ENCODE results near the gene FOXC1. TPM values are rescaled to one million over a fixed set of nuclear protein-coding genes. Genes with fewer than 3 reads are reported as not detected.
A peak's percentile ranks its signal among the peaks of the same experiment; 100 is the strongest.

FOXC1 gene
- total and polyA plus RNA-seq, 2 experiments from 2014 or later = 0.10 to 0.13 TPM

GRCh38 chr6:1612299-1612973 lies 2.7 kb downstream of the FOXC1 start:
- Histone ChIP-seq H3K4me3 (peak overlapping the region; percentile 46), H3K27me3 (ENCODE audit: insufficient read depth) (peaks cover 97% of the 10 kb centered on the region), H3K9me2 (ENCODE audit: insufficient read depth) (no peaks in the 10 kb centered on the region), H3K4me1 (ENCODE audit: insufficient read depth) (peaks cover 39% of the 10 kb centered on the region), H3K4me2 (no peak overlapping the region; the same call in 1 of the 2 replicates), H4K20me1 (replicated peaks; ENCODE audit: insufficient read depth) (peaks cover 23% of the 10 kb centered on the region), H3K36me3 (ENCODE audit: insufficient read depth) (no peaks in the 10 kb centered on the region), H3K79me2 (replicated peaks; ENCODE audit: insufficient read depth) (no peaks in the 10 kb centered on the region), H2AFZ (no peak overlapping the region), H3F3A (replicated peaks; ENCODE audit: low read depth) (peaks cover 24% of the 10 kb centered on the region; the same call in 1 of the 2 replicates), H3K27ac (ENCODE audit: low read depth) (no peak overlapping the region)
- Mint-ChIP-seq H3K27ac (no peak overlapping the region), H3K4me1 (peaks cover 31% of the 10 kb centered on the region), H3K27me3 (ENCODE audit: insufficient read depth, low read depth, poor library complexity) (peaks cover 81% of the 10 kb centered on the region), H3K9me3 (peaks cover 9% of the 10 kb centered on the region), H3K36me3 (ENCODE audit: low read depth) (no peaks in the 10 kb centered on the region; the same call in 2 of the 3 replicates), H3K4me3 (peak overlapping the region; percentile 66)
- DNase-seq (ENCODE audit: low spot score) (no peak), ATAC-seq (no peak)
- TF ChIP-seq NANOG (IDR thresholded peaks at IDR 0.05; ENCODE audit: borderline replicate concordance) (no peak), EZH2phosphoT487 (IDR thresholded peaks at IDR 0.05; ENCODE audit: unreplicated experiment) (no peak), JUNB (IDR thresholded peaks at IDR 0.05; ENCODE audit: unreplicated experiment) (no peak), EZH2 (IDR thresholded peaks at IDR 0.05; ENCODE audit: low read depth, unreplicated experiment) (peak; percentile 71), REST (IDR thresholded peaks at IDR 0.05; ENCODE audit: unreplicated experiment) (no peak), ETS1 (IDR thresholded peaks at IDR 0.05) (no peak), ZNF462 (CRISPR knock-in tag; IDR thresholded peaks at IDR 0.05) (no peak), ZNF331 (CRISPR knock-in tag; IDR thresholded peaks at IDR 0.05; ENCODE audit: low read depth) (no peak), CREB1 (CRISPR knock-in tag; IDR thresholded peaks at IDR 0.05; ENCODE audit: low read depth) (no peak)
